Small intestine (tissue), 7 donors: ENCODE data around the gene RILP. TPM values are rescaled to one million over a fixed set of nuclear protein-coding genes. Genes with fewer than 3 reads are reported as not detected.

Source experiments
- DNase-seq, 2 donors: peaks; one replicate each; pipeline versions ENCODE4 v3.0.0 to v3.0.0-alpha.2; 2013
- FAIRE-seq: peaks from 2 replicates; lab custom pipeline; 2012; peaks lifted over from hg19 to GRCh38; lab: Jason Lieb, UNC
- H3K27ac ChIP-seq, 3 donors: one replicate each; pipeline ENCODE4 v1.5.1; 2013; ENCODE audit warnings: low read length in 2 of 3, mild to moderate bottlenecking in 2 of 3, control low read depth in 1 of 3, inconsistent platforms in 1 of 3, low read depth in 1 of 3, moderate library complexity in 1 of 3
- H3K27me3 ChIP-seq, 3 donors: one replicate each; pipeline ENCODE4 v1.6.1; 2013; ENCODE audit warnings: low read length in 3 of 3, inconsistent platforms in 1 of 3; ENCODE audit not compliant: control insufficient read depth in 3 of 3, insufficient read depth in 3 of 3
- H3K36me3 ChIP-seq, 3 donors: one replicate each; pipeline ENCODE4 v1.6.1; 2013; ENCODE audit warnings: low read length in 3 of 3, inconsistent platforms in 1 of 3, low read depth in 1 of 3, mild to moderate bottlenecking in 1 of 3, moderate library complexity in 1 of 3; ENCODE audit not compliant: control insufficient read depth in 3 of 3, insufficient read depth in 2 of 3
- H3K4me1 ChIP-seq, 3 donors: one replicate each; pipeline ENCODE4 v1.6.1; 2013; ENCODE audit warnings: low read length in 2 of 3, inconsistent platforms in 1 of 3, low read depth in 1 of 3, mild to moderate bottlenecking in 1 of 3, moderate library complexity in 1 of 3; ENCODE audit not compliant: control insufficient read depth in 3 of 3, insufficient read depth in 2 of 3
- H3K4me3 ChIP-seq, 3 donors: one replicate each; pipeline ENCODE4 v1.5.1; 2013; ENCODE audit warnings: low read length in 3 of 3, control low read depth in 1 of 3, inconsistent platforms in 1 of 3, low read depth in 1 of 3, mild to moderate bottlenecking in 1 of 3, moderate library complexity in 1 of 3
- H3K9me3 ChIP-seq, 2 donors: one replicate each; pipeline ENCODE4 v1.6.1; 2013; ENCODE audit warnings: low read depth in 1 of 2, low read length in 1 of 2; ENCODE audit not compliant: control insufficient read depth in 2 of 2, insufficient read depth in 1 of 2
- WGBS, 3 donors: extraction: QIAGEN DNeasy Blood & Tissue Kit; methylation state at CpG; one replicate each; pipeline ENCODE4 v1.1.7; 2013; 5-methylcytosine and 5-hydroxymethylcytosine counted together
- polyA plus RNA-seq, 4 donors: library from polyadenylated mRNA; stranded (reverse) in 3 of 4; unstranded in 1 of 4; fragments of 200-250 nt in 3 of 4; fragments of 120-200 nt in 1 of 4; gene quantifications; one replicate each; pipeline versions ENCODE4 v1.2.1 to v1.2.3, GENCODE V29; 2013
- donor health status: healthy with polysubstance abuse.
- donor health status: control.
- donor health status: control.
- donor health status: Bipolar disorder and iron deficiency.
- donor health status: healthy.

Gene RILP
- polyA plus RNA-seq, 4 donors = 7.3 to 122 (median 54.9) TPM

DNA sequence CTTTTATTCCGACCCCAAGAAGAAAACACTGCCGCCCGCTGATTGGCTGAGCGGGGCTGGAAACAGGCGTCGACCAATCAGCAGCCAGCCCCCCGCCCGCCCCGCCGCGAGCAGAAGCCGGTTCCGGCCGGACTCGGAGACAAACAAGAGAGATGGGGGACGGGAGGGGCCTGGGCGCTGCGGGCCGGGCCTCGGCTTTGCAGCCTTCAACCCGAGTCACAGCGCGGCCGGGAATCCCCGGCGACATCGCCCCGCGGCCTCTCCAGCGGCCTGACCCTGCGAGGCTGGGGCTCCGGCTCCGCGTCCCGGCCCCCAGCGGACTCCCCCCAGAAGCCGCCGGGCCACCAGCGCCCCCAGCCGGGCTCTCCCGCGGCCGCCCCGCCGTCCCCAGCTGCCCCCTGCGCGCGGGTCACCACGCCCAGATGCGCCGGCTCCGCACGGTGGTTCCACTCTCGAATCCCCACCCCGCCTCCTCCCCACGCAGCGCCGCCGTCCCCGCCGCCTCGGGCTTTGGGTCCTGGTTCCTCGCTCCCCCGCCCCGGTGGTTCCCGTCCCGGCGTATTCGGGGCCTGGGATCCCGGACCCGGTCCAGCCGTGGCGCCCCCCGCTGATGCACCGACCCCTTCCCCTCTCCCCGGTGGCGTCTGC lies 20.7 kb downstream of the RILP start:
- Histone ChIP-seq H3K27ac (peak overlapping the region; percentile 74 to 92 (median 87)), H3K36me3 (peaks cover 0 to 23% (median 0%) of the 10 kb centered on the region in 3 donors), H3K27me3 (peaks cover 0 to 9% (median 0%) of the 10 kb centered on the region in 3 donors), H3K4me1 (peaks cover 0 to 27% (median 2%) of the 10 kb centered on the region in 3 donors), H3K9me3 (no peaks in the 10 kb centered on the region), H3K4me3 (peak overlapping the region; percentile 75 to 84 (median 76))
- 1% methylated on average over 56 to 77 of the region's 77 CpGs for WGBS, 3 donors
- DNase-seq (peak; percentile 87 to 98), FAIRE-seq (no peak)

DNA sequence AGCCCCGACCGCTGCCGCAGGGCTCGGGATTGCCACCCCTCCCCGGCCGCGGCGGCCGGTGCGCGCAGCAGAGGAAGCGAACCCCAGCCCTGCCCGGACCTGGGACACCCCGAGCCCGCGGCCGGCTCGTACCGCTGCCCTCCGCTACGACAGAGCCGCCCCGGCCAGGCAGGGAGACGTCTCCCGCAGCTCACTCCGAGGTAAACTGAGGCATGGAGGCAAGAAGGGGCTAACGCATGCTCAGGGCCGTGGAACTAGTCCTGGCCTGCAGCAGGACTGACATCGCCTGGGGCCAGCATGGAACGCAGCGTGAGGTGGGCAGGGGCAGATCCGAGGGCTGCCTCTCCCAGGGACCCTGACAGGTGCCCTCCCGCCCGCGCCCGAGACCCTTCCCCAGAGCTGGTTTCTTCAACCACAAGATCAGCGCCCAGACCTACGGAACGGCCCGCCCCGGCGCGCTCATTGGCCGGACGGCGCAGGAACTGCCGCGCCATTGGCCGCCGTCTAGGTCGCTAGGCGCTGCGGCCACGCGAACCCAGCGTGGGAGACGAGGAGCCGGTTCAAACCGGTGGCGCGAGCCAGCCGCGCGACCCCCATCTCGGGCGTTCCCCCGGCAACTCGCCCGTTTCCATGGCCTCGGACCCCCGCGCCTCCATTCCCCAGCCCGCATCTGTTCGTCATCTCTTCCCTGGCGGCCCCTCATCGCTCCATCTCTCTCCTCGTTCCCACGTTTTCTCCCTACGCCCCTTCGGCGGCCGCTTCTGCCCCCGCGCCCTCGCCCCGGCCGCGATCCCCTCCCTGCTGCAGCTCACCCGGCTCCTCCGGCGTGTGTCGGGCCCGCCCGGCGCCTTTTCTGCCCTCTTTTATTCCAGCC lies 21.4 kb downstream of the RILP start, which contains the start of gene SLC43A2:
Gene SLC43A2, minus strand, starts transcription at position 853 of the 874 bp plus-strand sequence. CDS start 960 bp downstream, outside the sequence.
- Histone ChIP-seq H3K36me3 (peaks cover 0 to 31% (median 0%) of the 10 kb centered on the region in 3 donors), H3K9me3 (no peaks in the 10 kb centered on the region), H3K27me3 (peaks cover 0 to 9% (median 0%) of the 10 kb centered on the region in 3 donors), H3K27ac (peak within 1 kb of the TSS; percentile 74 to 92 (median 87)), H3K4me1 (peaks cover 0 to 27% (median 2%) of the 10 kb centered on the region in 3 donors), H3K4me3 (peak within 1 kb of the TSS; percentile 75 to 84 (median 76))
- no peak for FAIRE-seq
- WGBS, 3 donors = 0 to 1% (median 1%) methylated on average over 67 to 95 of the region's 95 CpGs
- peak; percentile 79 to 93 for DNase-seq

DNA sequence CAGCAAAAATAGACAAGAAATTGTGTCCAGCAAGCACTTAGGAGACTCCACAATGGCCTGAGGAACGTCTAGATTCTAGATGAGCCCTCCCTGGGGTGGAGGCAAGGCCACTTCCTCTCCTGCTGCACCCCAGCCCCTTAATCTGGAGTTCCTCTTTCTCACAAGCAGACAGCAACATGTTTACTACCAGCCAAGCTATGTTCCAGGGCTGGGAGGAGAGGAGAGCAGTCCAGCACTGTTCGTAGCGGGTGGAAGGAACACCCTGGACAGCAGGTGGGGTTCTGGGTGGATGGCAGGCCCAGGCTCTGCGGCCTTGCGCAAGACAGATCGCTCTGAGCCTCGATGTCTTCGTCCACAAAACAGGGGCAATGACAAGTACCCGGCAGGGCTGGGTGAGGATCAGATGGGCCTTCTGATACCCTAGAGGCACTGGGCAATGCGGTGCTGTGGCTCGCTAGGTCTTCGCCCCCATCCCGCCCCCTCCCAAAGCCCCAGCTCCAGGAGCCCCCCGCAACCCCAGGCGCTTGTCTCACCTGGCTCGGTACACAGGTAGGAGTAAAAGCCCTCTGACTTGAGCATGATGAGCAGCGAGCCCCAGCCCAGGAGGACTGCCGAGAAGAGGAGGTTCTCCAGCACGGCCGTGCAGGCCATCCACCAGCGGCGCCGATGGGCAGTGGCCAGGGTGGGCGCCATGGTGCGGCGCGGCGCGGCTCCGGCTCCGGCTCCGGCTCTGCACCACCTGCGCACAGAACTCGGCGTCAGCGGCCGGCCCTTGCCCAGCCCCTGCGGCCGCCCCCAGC lies 22.3 kb downstream of the RILP start:
- Histone ChIP-seq H3K4me1 (peaks cover 0 to 27% (median 2%) of the 10 kb centered on the region in 3 donors), H3K9me3 (no peaks in the 10 kb centered on the region), H3K27ac (peak overlapping the region; percentile 61 to 92 (median 77)), H3K36me3 (peaks cover 0 to 37% (median 0%) of the 10 kb centered on the region in 3 donors), H3K4me3 (peak overlapping the region; percentile 75 to 84 (median 76)), H3K27me3 (peaks cover 0 to 9% (median 0%) of the 10 kb centered on the region in 3 donors)
- WGBS, 3 donors = 22 to 24% (median 22%) methylated on average over 26 to 39 of the region's 39 CpGs
- peak in 1 of 2 donors; percentile 47 for DNase-seq
- FAIRE-seq = no peak

DNA sequence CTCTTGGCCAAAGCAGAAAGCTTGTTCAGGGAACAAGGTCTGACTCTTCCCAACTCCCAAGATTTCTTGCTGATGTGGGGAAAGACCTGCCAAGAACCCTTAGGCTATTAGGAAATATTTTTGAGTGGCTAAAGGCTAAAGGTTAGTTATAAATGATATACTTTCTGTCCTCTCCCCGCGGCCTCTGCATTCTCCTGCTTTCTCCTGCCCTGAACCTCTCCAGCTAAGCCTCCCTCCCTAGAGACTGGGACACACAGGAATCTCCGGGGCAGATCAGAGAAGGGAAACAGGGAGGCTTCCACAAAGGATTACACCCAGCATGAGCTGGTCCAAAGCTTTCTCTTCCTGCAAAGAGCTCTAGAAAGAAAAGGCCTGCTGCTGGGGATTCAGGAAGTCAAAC lies 23.3 kb downstream of the RILP start:
- peaks cover 0 to 9% (median 0%) of the 10 kb centered on the region in 3 donors for H3K27me3 ChIP-seq
- WGBS, 3 donors = 17 to 28% (median 19%) methylated on average over 3 of the region's 3 CpGs
- no peaks in the 10 kb centered on the region for H3K9me3 ChIP-seq
- peak overlapping the region; percentile 60 to 92 (median 77) for H3K27ac ChIP-seq
- peaks cover 0 to 29% (median 2%) of the 10 kb centered on the region in 3 donors for H3K4me1 ChIP-seq
- no peak for FAIRE-seq
- H3K4me3 ChIP-seq = peak overlapping the region in 2 of 3 donors; percentile 76 to 84
- peak; percentile 68 to 83 for DNase-seq
- H3K36me3 ChIP-seq = peaks cover 0 to 46% (median 0%) of the 10 kb centered on the region in 3 donors

DNA sequence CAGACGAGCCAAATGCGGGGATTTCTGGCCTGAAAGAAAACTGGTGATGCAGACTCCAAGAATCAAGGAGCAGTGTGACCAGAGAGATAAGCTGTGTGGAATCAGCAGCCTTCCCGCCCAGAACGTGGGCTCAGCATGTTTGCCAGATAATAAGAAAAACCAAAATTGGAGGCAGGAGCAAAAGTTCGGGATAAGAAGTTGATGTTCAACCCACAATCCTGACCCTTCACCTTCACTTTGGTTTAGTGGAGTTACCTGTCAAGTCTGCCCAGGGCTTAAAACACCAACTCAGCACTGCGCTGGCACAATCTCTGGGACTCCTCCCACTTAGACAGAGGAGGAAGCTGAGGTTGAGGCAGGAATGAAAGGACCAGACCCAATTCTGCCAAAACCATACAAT lies 24.1 kb downstream of the RILP start:
- peaks cover 0 to 53% (median 0%) of the 10 kb centered on the region in 3 donors for H3K36me3 ChIP-seq
- H3K9me3 ChIP-seq = no peaks in the 10 kb centered on the region
- H3K4me3 ChIP-seq = no peak overlapping the region
- 42 to 72% (median 54%) methylated on average over 6 of the region's 6 CpGs for WGBS, 3 donors
- H3K4me1 ChIP-seq = peaks cover 0 to 36% (median 2%) of the 10 kb centered on the region in 3 donors
- peak overlapping the region in 1 of 3 donors; percentile 77 for H3K27ac ChIP-seq
- FAIRE-seq (no peak), DNase-seq (peak; percentile 64 to 68)
- H3K27me3 ChIP-seq = peaks cover 0 to 9% (median 0%) of the 10 kb centered on the region in 3 donors

DNA sequence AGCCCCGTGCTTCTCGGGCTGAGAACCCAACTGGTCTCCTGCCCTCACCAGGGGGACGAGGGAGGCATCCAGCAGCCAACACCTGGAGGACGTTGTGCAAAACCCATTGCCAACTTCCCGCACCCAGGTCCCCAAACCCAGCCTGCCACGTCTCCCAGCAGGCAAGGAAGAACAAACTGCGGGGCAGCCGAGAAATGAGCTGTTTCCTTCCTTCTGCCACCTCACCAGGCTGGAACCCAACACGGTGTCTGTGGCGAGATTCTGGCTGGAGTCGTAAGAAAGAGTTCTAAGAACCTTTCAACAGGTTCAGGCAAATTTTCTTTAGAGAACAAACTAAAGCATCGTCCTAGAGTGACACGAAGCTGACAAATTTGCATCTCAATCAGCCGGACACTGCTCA lies 24.6 kb downstream of the RILP start:
- Histone ChIP-seq H3K27ac (peak overlapping the region in 1 of 3 donors; percentile 77), H3K4me1 (peaks cover 0 to 40% (median 2%) of the 10 kb centered on the region in 3 donors), H3K4me3 (no peak overlapping the region), H3K27me3 (peaks cover 0 to 7% (median 0%) of the 10 kb centered on the region in 3 donors), H3K9me3 (no peaks in the 10 kb centered on the region), H3K36me3 (peaks cover 0 to 59% (median 0%) of the 10 kb centered on the region in 3 donors)
- 81 to 96% (median 85%) methylated on average over 14 of the region's 14 CpGs for WGBS, 3 donors
- DNase-seq = no peak
- FAIRE-seq = no peak

DNA sequence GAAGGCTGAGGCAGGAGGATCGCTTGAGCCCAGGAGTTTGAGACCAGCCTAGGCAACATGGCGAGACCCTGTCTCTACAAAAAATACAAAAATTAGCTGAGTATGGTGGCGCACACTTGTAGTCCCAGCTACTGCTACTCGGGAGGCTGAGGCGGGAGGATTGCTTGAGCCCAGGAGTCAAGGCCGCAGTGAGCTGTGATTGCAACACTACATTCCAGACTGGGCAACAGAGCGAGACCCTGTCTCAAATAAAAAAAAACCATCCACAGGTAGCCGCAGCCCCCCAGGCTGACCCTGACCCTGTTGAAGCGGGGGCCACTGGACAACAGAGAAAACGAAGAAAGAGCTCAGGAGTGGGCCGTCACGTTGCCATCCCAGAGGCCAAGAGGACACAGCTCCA lies 25.0 kb downstream of the RILP start:
- 88% methylated on average over 12 of the region's 12 CpGs for WGBS, 3 donors
- no peak for FAIRE-seq
- Histone ChIP-seq H3K4me1 (peaks cover 0 to 37% (median 2%) of the 10 kb centered on the region in 3 donors), H3K27ac (peak overlapping the region in 1 of 3 donors; percentile 77), H3K4me3 (no peak overlapping the region), H3K27me3 (peaks cover 0 to 3% (median 0%) of the 10 kb centered on the region in 3 donors), H3K36me3 (peaks cover 0 to 63% (median 0%) of the 10 kb centered on the region in 3 donors), H3K9me3 (no peaks in the 10 kb centered on the region)
- DNase-seq = no peak
